Posterior vena cava (tissue), 2 donors: ENCODE data around the gene WDR13. TPM values are rescaled to one million over a fixed set of nuclear protein-coding genes. Genes with fewer than 3 reads are reported as not detected.

Source experiments
- DNase-seq: peaks from one replicate; pipeline ENCODE4 v3.0.0-alpha.2; 2020; ENCODE audit warnings: low spot score
- intact Hi-C, 2 donors: fragments of 100-400 bp; cut with DNase I; formaldehyde crosslinking; loops; one replicate each; pipeline versions ENCODE4 v1.14.1 to v1.14.2; 2022 to 2023
- total RNA-seq, 2 donors: library from RNA; stranded (reverse); fragmentation: NEBNext Ultra II Directional; extraction: Animal tissue kit (Norgen Biotek cat#: 25700); gene quantifications; one replicate each; pipeline ENCODE4 v1.2.1, GENCODE V29; 2021
- donor health status: DM: yes; HTN: yes; CAD: no.
- donor health status: DM: yes; HTN: yes; CAD: no.

The WDR13 gene
- total RNA-seq, 2 donors from 2014 or later: 83.5 to 87.4 TPM

- DNase-seq: no peak
- intact Hi-C loops: no loop called here
These were observed 6.8 kb upstream of the WDR13 start for GRCh38 chrX:48590203-48591103.

DNA sequence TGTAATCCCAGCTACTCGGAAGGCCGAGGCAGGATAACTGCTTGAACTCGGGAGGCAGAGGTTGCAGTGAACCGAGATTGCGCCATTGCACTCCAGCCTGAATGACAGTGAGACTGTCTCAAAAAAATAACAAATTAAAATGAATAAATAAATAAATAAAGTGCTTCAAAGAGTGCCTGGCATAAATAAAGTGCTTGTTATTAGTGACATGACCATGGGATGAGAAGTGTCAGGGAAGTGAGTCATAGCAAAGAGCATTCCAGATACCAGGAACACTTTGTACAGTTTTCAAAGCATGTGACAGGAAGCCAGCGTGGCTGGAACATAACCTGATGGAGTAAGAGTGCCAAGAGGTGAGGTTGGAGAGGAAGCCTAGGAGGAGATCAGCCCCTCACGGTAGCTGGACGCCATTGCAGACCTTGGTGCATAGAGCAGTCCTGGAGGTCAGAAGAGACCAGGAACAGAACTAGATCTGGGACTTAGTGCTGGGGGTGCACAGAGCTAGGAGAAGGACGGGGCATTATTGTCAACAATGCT lies 6.0 kb upstream of the WDR13 start:
- no peak for DNase-seq
- intact Hi-C loops: no loop called here

DNA sequence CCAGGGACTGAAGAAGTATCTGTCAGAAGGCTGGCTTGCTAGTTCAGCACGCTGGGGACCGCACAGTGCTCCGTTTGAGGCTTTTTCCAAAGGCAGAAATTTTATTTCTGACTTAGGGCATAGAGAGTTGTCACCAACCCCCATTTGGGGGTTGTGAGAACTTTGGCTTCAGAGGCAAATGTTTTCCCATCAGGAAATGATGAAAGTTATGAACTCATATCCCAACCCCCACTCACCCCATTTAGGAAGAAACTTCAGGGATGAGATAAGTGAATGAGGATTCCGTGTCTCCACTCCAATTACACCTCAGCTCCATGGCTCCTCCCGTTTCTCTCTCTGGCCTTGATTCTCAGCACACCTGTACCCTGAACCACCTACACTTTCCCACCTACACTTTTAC lies 4.3 kb upstream of the WDR13 start:
- intact Hi-C loops: no loop called here
- no peak for DNase-seq

DNA sequence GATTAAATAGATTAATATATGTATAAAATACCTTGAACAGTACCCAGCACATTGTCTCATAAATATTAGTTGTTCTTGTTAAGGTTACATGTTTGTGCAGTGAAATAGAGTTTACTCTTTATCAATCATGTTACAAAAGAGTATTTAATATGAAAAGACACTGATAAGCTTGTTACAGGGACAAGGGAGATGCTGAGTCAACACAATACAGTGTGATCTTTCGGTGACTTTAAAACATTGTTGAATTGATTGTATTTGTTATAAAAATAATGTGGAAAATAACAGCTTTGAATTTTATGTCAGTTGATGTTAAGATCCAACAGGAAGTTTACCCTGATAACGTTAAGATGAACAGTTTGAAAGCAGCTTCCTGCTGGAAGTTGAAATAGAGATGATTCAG lies 1.4 kb upstream of the WDR13 start:
- intact Hi-C loops: loop anchor here in 1 of 2 donors (5.0 kb wide), 1 partner anchor 1349 kb away; no protein-coding TSS in a partner anchor
- DNase-seq: no peak

DNA sequence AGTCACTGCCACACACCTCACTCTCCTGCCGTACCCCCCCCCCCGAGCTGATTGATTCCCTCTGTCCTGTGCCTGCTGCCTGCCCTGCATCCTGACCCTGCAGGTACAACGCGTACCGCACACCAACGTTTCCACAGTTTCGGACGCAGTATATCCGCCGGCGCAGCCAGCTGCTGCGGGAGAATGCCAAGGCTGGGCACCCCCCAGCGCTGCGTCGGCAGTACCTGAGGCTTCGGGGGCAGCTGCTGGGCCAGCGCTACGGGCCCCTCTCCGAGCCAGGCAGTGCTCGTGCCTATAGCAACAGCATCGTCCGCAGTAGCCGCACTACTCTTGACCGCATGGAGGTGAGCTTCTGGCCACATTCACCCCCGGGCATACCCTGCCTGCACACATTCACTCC lies 1.3 kb downstream of the WDR13 start:
- intact Hi-C loops: loop anchor here in 1 of 2 donors (5.0 kb wide), 1 partner anchor 1351 kb away; no protein-coding TSS in a partner anchor
- DNase-seq: no peak

DNA sequence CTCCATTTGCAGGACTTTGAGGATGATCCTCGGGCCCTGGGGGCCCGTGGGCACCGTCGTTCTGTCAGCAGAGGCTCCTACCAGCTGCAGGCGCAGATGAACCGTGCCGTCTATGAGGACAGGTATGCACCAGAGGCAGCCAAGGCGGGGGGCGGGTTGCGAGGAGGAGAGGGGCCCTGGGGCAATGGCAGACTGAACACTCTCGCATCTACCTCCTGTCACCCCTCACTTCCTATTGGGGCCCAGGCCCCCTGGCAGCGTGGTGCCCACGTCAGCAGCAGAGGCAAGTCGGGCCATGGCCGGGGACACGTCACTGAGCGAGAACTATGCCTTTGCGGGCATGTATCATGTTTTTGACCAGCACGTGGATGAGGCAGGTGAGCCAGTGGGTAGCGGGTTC lies 2.0 kb downstream of the WDR13 start:
- no peak for DNase-seq
- intact Hi-C loops: loop anchor here in 1 of 2 donors (5.0 kb wide), 1 partner anchor 1352 kb away; no protein-coding TSS in a partner anchor

DNA sequence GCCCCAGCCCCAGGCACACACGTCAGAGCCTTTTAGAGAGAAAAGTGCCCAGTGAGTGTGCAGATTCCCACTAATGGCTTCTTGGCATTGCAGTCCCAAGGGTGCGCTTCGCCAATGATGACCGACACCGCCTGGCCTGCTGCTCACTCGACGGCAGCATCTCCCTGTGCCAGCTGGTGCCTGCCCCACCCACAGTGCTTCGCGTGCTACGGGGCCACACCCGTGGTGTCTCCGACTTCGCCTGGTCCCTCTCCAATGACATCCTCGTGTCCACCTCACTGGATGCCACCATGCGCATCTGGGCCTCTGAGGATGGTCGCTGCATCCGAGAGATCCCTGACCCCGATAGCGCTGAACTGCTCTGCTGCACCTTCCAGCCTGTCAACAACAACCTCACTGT lies 2.9 kb downstream of the WDR13 start:
- DNase-seq: no peak
- intact Hi-C loops: no loop called here

- no peak for DNase-seq
- intact Hi-C loops: no loop called here
These were observed 4.6 kb downstream of the WDR13 start for GRCh38 chrX:48601741-48602394.

GRCh38 chrX:48604701-48605100 lies 7.4 kb downstream of the WDR13 start:
- intact Hi-C loops: no loop called here
- DNase-seq: no peak

DNA sequence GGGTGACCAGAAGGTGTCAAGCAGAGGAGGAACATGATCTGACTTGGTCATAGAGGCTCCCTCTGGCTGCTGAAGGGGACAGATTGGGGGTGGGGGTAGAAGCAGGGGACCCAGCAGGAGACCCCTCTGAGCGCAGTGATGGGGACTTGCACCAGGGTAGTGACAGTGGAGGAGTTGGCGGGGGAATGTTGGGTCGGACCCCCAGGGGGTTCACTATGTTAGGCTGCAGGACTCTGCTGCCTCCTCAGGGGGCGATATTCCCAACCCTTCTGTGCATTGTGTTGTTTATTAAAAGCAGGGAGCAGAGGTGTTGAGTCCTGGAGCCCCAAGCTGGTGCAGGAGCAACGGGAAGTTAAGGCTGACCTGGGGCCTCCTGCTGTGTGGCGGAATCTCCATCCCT lies 8.8 kb downstream of the WDR13 start:
- intact Hi-C loops: no loop called here
- DNase-seq: no peak

DNA sequence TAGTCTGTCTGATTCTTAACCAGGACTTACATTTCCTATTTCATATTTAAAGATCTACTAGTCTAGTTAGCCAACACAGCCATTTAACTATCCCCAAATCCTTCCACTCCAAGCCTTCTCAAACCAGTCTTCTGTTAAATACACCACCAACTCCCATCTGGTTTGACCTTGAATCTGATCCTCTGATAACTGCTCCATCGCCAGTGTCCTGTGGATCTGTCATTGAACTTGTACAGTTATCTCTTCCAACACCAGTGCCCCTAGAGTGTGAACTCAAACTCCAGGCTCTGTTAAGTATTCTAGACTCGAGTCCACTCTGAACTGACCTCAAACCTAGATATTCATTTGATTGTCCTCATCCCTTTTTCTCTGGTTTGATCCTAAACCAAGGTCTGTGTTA lies 14.4 kb downstream of the WDR13 start:
- intact Hi-C loops: no loop called here

DNA sequence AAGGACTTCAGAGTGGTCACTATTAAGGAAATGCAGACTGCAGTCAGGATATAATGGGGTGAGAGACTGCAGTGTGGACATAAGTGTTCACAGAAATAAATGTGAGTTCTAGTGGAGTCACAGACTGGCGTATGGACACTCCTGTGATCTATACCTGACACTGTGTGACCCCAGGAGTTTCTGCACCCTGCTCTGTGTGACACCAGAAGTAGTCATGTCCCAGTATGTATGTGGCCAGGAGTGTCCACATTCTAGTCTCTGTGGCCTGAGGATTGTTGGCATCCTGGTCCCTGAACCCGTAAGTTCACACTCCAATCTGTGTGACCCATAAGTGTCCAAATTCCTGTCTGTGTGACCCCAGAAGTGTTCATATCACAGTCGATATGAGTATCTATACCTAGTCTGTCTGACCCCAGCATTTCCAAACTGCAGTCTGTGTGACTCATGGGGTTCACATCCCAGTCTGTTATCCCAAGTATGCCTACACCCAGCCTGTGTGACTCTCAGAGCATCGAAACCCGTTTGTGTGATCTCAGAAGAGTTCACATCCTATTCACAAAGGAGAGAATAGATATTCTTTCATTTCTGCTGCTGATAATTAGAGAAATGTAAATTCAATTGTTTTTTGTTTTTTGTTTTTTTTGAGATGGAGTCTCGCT lies 16.3 kb downstream of the WDR13 start:
- DNase-seq: no peak
- intact Hi-C loops: no loop called here

More for the DNA sequence above, 14.4 kb downstream of the WDR13 start:
- no peak for DNase-seq

GRCh38 chrX:48616576-48616975 lies 19.3 kb downstream of the WDR13 start:
- no peak for DNase-seq
- intact Hi-C loops: no loop called here

- intact Hi-C loops: no loop called here
- DNase-seq: no peak
These were observed 20.4 kb downstream of the WDR13 start for GRCh38 chrX:48617542-48618340.

GRCh38 chrX:48626401-48627298 lies 29.4 kb downstream of the WDR13 start:
- intact Hi-C loops: no loop called here
- peak; percentile 4 for DNase-seq

- peak; percentile 87 for DNase-seq
- intact Hi-C loops: no loop called here
These were observed 34.2 kb downstream of the WDR13 start for GRCh38 chrX:48631376-48632090.

DNA sequence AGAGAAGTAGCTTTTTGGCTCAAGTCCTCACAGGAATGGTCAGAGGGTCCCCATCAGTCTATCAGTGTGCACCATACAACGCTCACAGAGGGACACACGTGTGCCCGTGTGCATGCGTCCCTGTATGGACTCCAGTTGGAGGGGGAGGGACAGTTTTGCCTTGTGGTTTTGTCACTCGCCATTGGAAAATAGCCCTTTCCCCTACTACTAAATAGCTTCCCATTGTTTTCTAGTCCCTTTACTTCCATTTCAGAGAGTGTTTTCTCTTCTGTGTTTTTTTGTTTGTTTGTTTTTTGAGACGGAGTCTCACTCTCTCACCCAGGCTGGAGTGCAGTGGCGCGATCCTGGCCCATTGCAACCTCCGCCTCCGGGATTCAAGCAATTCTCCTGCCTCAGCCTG lies 34.9 kb downstream of the WDR13 start:
- intact Hi-C loops: no loop called here
- DNase-seq: no peak
